Lower lobe of right lung (tissue), 2 donors: ENCODE results near the gene NAB2. TPM values are rescaled to one million over a fixed set of nuclear protein-coding genes. Genes with fewer than 3 reads are reported as not detected.

ENCODE experiments used
- ATAC-seq, 2 donors: fragments of 200-7000 bp; cut with Tn5 transposase; one replicate each; pipeline ENCODE4 v1.9.1; 2020 to 2022; ENCODE audit warnings: mild to moderate bottlenecking in 2 of 2, moderate library complexity in 2 of 2
- DNase-seq: peaks from one replicate; pipeline ENCODE4 v3.0.0-alpha.2; 2020
- H3K27ac ChIP-seq: fragments of 200-600 bp; one replicate; pipeline ENCODE4 v1.8.0; 2022
- H3K27me3 ChIP-seq: fragments of 200-600 bp; one replicate; pipeline ENCODE4 v1.8.0; 2022; ENCODE audit warnings: low read depth
- H3K36me3 ChIP-seq: fragments of 200-600 bp; one replicate; pipeline ENCODE4 v1.8.0; 2022; ENCODE audit warnings: mild to moderate bottlenecking
- H3K4me1 ChIP-seq: fragments of 200-600 bp; one replicate; pipeline ENCODE4 v1.8.0; 2022
- H3K4me3 ChIP-seq: fragments of 200-600 bp; one replicate; pipeline ENCODE4 v1.8.0; 2022; ENCODE audit warnings: mild to moderate bottlenecking
- H3K9me3 ChIP-seq: fragments of 200-600 bp; one replicate; pipeline ENCODE4 v1.8.0; 2022
- CTCF ChIP-seq: fragments of 200-600 bp; IDR thresholded peaks from one replicate; pipeline ENCODE4 v1.8.0; 2022; ENCODE audit warnings: antibody characterized with exemption, mild to moderate bottlenecking
- intact Hi-C: fragments of 100-400 bp; cut with DNase I; formaldehyde crosslinking; loops from one replicate; pipeline ENCODE4 v1.11.0; 2022
- total RNA-seq: library from RNA; stranded (reverse); fragmentation: NEBNext Ultra II Directional; extraction: Animal tissue kit (Norgen Biotek cat#: 25700); gene quantifications from one replicate; pipeline ENCODE4 v1.2.1, GENCODE V29; 2021
- donor health status: DM: no; HTN: yes; CAD: no; lungs with severe emphysema.

NAB2 gene
- total RNA-seq, 1 donor from 2014 or later = 28.9 TPM

- Histone ChIP-seq H3K36me3 (no peaks in the 10 kb centered on the region), H3K4me1 (peaks cover 50% of the 10 kb centered on the region), H3K27me3 (no peaks in the 10 kb centered on the region), H3K9me3 (no peaks in the 10 kb centered on the region), H3K4me3 (peak overlapping the region; percentile 95), H3K27ac (peak overlapping the region; percentile 92)
- DNase-seq (no peak), ATAC-seq (no peak)
- intact Hi-C loops = loop anchor here (10.0 kb wide), 1 partner anchor 46 kb away; no protein-coding TSS in a partner anchor
- TF ChIP-seq CTCF = no peak
Observed at GRCh38 chr12:57128519-57129247, 39.8 kb downstream of the NAB2 start.

GRCh38 chr12:57129321-57129842 lies 40.5 kb downstream of the NAB2 start:
- Histone ChIP-seq H3K4me3 (peak overlapping the region; percentile 95), H3K27me3 (no peaks in the 10 kb centered on the region), H3K9me3 (no peaks in the 10 kb centered on the region), H3K36me3 (no peaks in the 10 kb centered on the region), H3K27ac (peak overlapping the region; percentile 92), H3K4me1 (peaks cover 57% of the 10 kb centered on the region)
- intact Hi-C loops = loop anchor here (10.0 kb wide), 1 partner anchor 45 kb away; no protein-coding TSS in a partner anchor
- ATAC-seq (no peak), DNase-seq (no peak)
- no peak for TF ChIP-seq CTCF

GRCh38 chr12:57129889-57130288 lies 41.0 kb downstream of the NAB2 start:
- Histone ChIP-seq H3K4me1 (peaks cover 62% of the 10 kb centered on the region), H3K27ac (peak overlapping the region; percentile 92), H3K4me3 (peak overlapping the region; percentile 95), H3K9me3 (no peaks in the 10 kb centered on the region), H3K27me3 (no peaks in the 10 kb centered on the region), H3K36me3 (no peaks in the 10 kb centered on the region)
- DNase-seq (no peak), ATAC-seq (no peak)
- no peak for TF ChIP-seq CTCF
- intact Hi-C loops = loop anchor here (10.0 kb wide), 1 partner anchor 45 kb away; no protein-coding TSS in a partner anchor

- Histone ChIP-seq H3K4me3 (peak overlapping the region; percentile 95), H3K4me1 (peaks cover 73% of the 10 kb centered on the region), H3K36me3 (no peaks in the 10 kb centered on the region), H3K27ac (peak overlapping the region; percentile 8), H3K27me3 (no peaks in the 10 kb centered on the region), H3K9me3 (no peaks in the 10 kb centered on the region)
- TF ChIP-seq CTCF = no peak
- intact Hi-C loops = no loop called here
- no peak for ATAC-seq
- no peak for DNase-seq
Observed at GRCh38 chr12:57130941-57131340, 42.0 kb downstream of the NAB2 start.

GRCh38 chr12:57131896-57132744 lies 43.2 kb downstream of the NAB2 start:
- Histone ChIP-seq H3K36me3 (no peaks in the 10 kb centered on the region), H3K27ac (peak overlapping the region; percentile 43), H3K4me3 (peak overlapping the region; percentile 95), H3K27me3 (no peaks in the 10 kb centered on the region), H3K9me3 (no peaks in the 10 kb centered on the region), H3K4me1 (peaks cover 77% of the 10 kb centered on the region)
- intact Hi-C loops = no loop called here
- DNase-seq (no peak), ATAC-seq (no peak)
- no peak for TF ChIP-seq CTCF
